GM12878 (cell line): ENCODE measurements around the gene ASB3. TPM values are rescaled to one million over a fixed set of nuclear protein-coding genes. Genes with fewer than 3 reads are reported as not detected.

ENCODE experiments used
- ATAC-seq: fragments of 200-7000 bp; cut with Tn5 transposase; 3 replicates; pipeline ENCODE4 v1.9.1; 2020; ENCODE audit warnings: mild to moderate bottlenecking, moderate library complexity
- BruUV-seq: library from RNA; stranded (reverse); fragments of 400-500 nt; replicated peaks from 2 replicates; lab custom pipeline; 2021; lab: Mats Ljungman, UMichigan
- CTCF ChIA-PET: fragments of 300-600 bp; sonication (Branson Sonifier 250); formaldehyde crosslinking; extraction: SDS; loops from one replicate; lab custom pipeline; 2021; ENCODE audit warnings: inconsistent platforms; lab: Yijun Ruan, JAX
- POLR2A ChIA-PET: fragments of 350-600 bp; formaldehyde crosslinking; extraction: SDS; loops from one replicate; lab custom pipeline; 2021; ENCODE audit warnings: inconsistent platforms; lab: Charles Lee
- RAD21 ChIA-PET: fragments of 300-600 bp; sonication (Branson Sonifier 250); formaldehyde crosslinking; loops from one replicate; lab custom pipeline; 2023; ENCODE audit warnings: antibody characterized with exemption; ENCODE audit not compliant: unreplicated experiment; lab: Charles Lee
- SMC1A ChIA-PET: fragments of 300-600 bp; sonication (Branson Sonifier 250); formaldehyde crosslinking; loops from one replicate; lab custom pipeline; 2023; ENCODE audit not compliant: unreplicated experiment, uncharacterized antibody; lab: Charles Lee
- DNase-seq: peaks from one replicate; pipeline ENCODE4 v3.0.0-alpha.2; 2011; ENCODE audit warnings: low read depth, low spot score
- FAIRE-seq: peaks from 3 replicates; lab custom pipeline; 2011; peaks lifted over from hg19 to GRCh38; lab: Jason Lieb, UNC
- H2AFZ ChIP-seq: 2 replicates; pipeline ENCODE4 v1.6.0; 2011; ENCODE audit warnings: low read depth, low read length, control low read depth; ENCODE audit not compliant: control insufficient read depth
- H3K27ac ChIP-seq: 2 replicates; pipeline ENCODE4 v1.5.1; 2011; ENCODE audit warnings: control low read depth; ENCODE audit not compliant: control insufficient read depth, insufficient read depth
- H3K27me3 ChIP-seq, 2 experiments: replicated peaks in 1 of 2; 2 replicates each; pipeline versions ENCODE4 v1.6.0 to v1.6.1; 2011; ENCODE audit warnings: low read length in 1 of 2; ENCODE audit not compliant: control insufficient read depth in 2 of 2, insufficient read depth in 2 of 2
- H3K36me3 ChIP-seq, 2 experiments: 2 replicates each; pipeline ENCODE4 v1.5.1; 2011; ENCODE audit warnings: low read length in 1 of 2; ENCODE audit not compliant: control insufficient read depth in 2 of 2, insufficient read depth in 2 of 2
- H3K4me1 ChIP-seq: 2 replicates; pipeline ENCODE4 v1.6.1; 2011; ENCODE audit warnings: mild to moderate bottlenecking, low read length, moderate library complexity, mixed read lengths; ENCODE audit not compliant: control insufficient read depth, insufficient read depth
- H3K4me2 ChIP-seq: 2 replicates; pipeline ENCODE4 v1.6.0; 2011; ENCODE audit warnings: control low read depth; ENCODE audit not compliant: control insufficient read depth, insufficient read depth
- H3K4me3 ChIP-seq: fragments of 200-600 bp; sonication (generic); 2 replicates; pipeline ENCODE4 v1.5.1; 2016
- H3K79me2 ChIP-seq: 2 replicates; pipeline ENCODE4 v1.6.0; 2011; ENCODE audit warnings: low read length; ENCODE audit not compliant: control insufficient read depth, insufficient read depth
- H3K9ac ChIP-seq: 2 replicates; pipeline ENCODE4 v1.8.0; 2011; ENCODE audit warnings: low read length, control low read depth, mixed read lengths; ENCODE audit not compliant: control insufficient read depth, insufficient read depth
- H3K9me3 ChIP-seq: replicated peaks from 3 replicates; pipeline ENCODE4 v1.5.1; 2011; ENCODE audit warnings: mild to moderate bottlenecking, low read length; ENCODE audit not compliant: control insufficient read depth, insufficient read depth
- H4K20me1 ChIP-seq: 2 replicates; pipeline ENCODE4 v1.6.0; 2011; ENCODE audit not compliant: control insufficient read depth, insufficient read depth
- BRCA1 ChIP-seq: IDR thresholded peaks from 2 replicates; pipeline ENCODE4 v1.6.1; 2011; ENCODE audit warnings: low read depth, low read length, improper control_type of control experiment
- CBFB ChIP-seq: IDR thresholded peaks from 2 replicates; pipeline ENCODE4 v1.6.1; 2016; ENCODE audit warnings: antibody characterized with exemption, low read depth
- CEBPB ChIP-seq, 2 experiments: fragments of 150-350 bp in 1 of 2; IDR thresholded peaks; 2 replicates each; pipeline ENCODE4 v1.6.1; 2012 to 2014; ENCODE audit warnings: low read depth in 2 of 2, low read length in 2 of 2, borderline replicate concordance in 1 of 2, inconsistent platforms in 1 of 2
- CREM ChIP-seq: IDR thresholded peaks from 2 replicates; pipeline ENCODE4 v1.6.1; 2014; ENCODE audit warnings: antibody characterized with exemption, low read depth
- E4F1 ChIP-seq: fragments of 450-650 bp; IDR thresholded peaks from 2 replicates; pipeline ENCODE4 v1.6.1; 2018; ENCODE audit warnings: borderline replicate concordance, mild to moderate bottlenecking; ENCODE audit not compliant: partially characterized antibody
- ELK1 ChIP-seq: IDR thresholded peaks from 2 replicates; pipeline ENCODE4 v1.6.1; 2012; ENCODE audit warnings: low read depth, low read length, improper control_type of control experiment
- ESRRA ChIP-seq: IDR thresholded peaks from 2 replicates; pipeline ENCODE4 v1.6.1; 2012; ENCODE audit warnings: mild to moderate bottlenecking, low read length, improper control_type of control experiment
- IKZF1 ChIP-seq: fragments of 450-650 bp; conservative IDR thresholded peaks from 2 replicates; pipeline ENCODE4 v1.6.1; 2017; ENCODE audit warnings: antibody characterized with exemption, mild to moderate bottlenecking
- PRDM15 ChIP-seq: fragments of 450-650 bp; formaldehyde crosslinking; IDR thresholded peaks from 2 replicates; pipeline ENCODE4 v1.4.0; 2020; ENCODE audit warnings: mild to moderate bottlenecking, moderate library complexity
- SIN3A ChIP-seq: IDR thresholded peaks from 2 replicates; pipeline ENCODE4 v1.6.1; 2012; ENCODE audit warnings: low read depth, low read length, improper control_type of control experiment
- SMAD5 ChIP-seq: IDR thresholded peaks from 2 replicates; pipeline ENCODE4 v1.6.1; 2016; ENCODE audit warnings: antibody characterized with exemption, low read depth
- SMARCA5 ChIP-seq: fragments of 450-650 bp; IDR thresholded peaks from 2 replicates; pipeline ENCODE4 v1.6.1; 2017; ENCODE audit warnings: mild to moderate bottlenecking
- SP1 ChIP-seq: IDR thresholded peaks from one replicate; pipeline ENCODE4 v1.6.1; 2011; ENCODE audit warnings: low read depth, low read length
- ZNF384 ChIP-seq: IDR thresholded peaks from 2 replicates; pipeline ENCODE4 v1.6.1; 2012; ENCODE audit warnings: low read depth, mild to moderate bottlenecking, low read length, improper control_type of control experiment, borderline replicate concordance
- WGBS: methylation state at CpG from one replicate; pipeline ENCODE4 v1.1.6; 2016; ENCODE audit warnings: low lambda C conversion rate; ENCODE audit not compliant: insufficient replicate concordance, insufficient coverage; ENCODE audit errors: missing lambda C conversion rate; 5-methylcytosine and 5-hydroxymethylcytosine counted together
- in situ Hi-C: fragments of 300-500 bp; cut with MboI; formaldehyde crosslinking; loops from 9 replicates; pipeline ENCODE4 v1.14.3; 2018; ENCODE audit warnings: mixed read lengths
- intact Hi-C: fragments of 100-400 bp; cut with micrococcal nuclease; formaldehyde crosslinking; loops from one replicate; pipeline ENCODE4 v1.14.2; 2022; ENCODE audit not compliant: unreplicated experiment
- polyA plus RNA-seq, 11 experiments: library from polyadenylated mRNA; depleted of rRNA in 4 of 11; unstranded in 6 of 11; stranded (reverse) in 5 of 11; fragments of >200 nt; fragmentation: Nextera tagmentation in 4 of 11; fragmentation: Illumina TruSeq in 1 of 11; extraction: Ambion mirVana in 4 of 11; extraction: Trizol in 1 of 11; gene quantifications; 1 replicate in 1 of 11; 2 replicates in 10 of 11; pipeline versions ENCODE4 v1.2.1 to v1.2.3, GENCODE V29; 2011 to 2016; ENCODE audit warnings: inconsistent platforms in 2 of 11, missing spikeins in 2 of 11, low read depth in 1 of 11
- total RNA-seq, 4 experiments: library from RNA; depleted of rRNA in 3 of 4; stranded (reverse); fragments of >200 nt in 3 of 4; fragmentation: Illumina TruSeq in 1 of 4; extraction: Trizol in 1 of 4; gene quantifications; 2 replicates each; pipeline versions ENCODE4 v1.2.1 to v1.2.3, GENCODE V29; 2013 to 2021

Gene ASB3
- total and polyA plus RNA-seq, 10 of the 15 experiments (the other 5 are each of a cell fraction or from before 2014, with no cell fraction given), result 16.4 to 30.9 (median 22.6) TPM

GRCh38 chr2:53820711-53821110 lies 34.0 kb upstream of the ASB3 start:
- Histone ChIP-seq H4K20me1 (no peaks in the 10 kb centered on the region), H3K36me3 (peaks cover 0 to 3% of the 10 kb centered on the region in 2 experiments; a peak in 3 of 4 replicates), H3K27me3 (no peaks in the 10 kb centered on the region), H2AFZ (no peak overlapping the region), H3K9ac (no peak overlapping the region), H3K9me3 (no peaks in the 10 kb centered on the region), H3K4me3 (no peak overlapping the region), H3K27ac (no peak overlapping the region)
- ATAC-seq, result no peak
- CTCF ChIA-PET, result no interaction called here
- WGBS, result 97% methylated on average over 4 of the region's 4 CpGs
- no TSS peak for BruUV-seq
- POLR2A ChIA-PET, result no interaction called here
- no peak for FAIRE-seq
- in situ Hi-C loops (no loop called here), intact Hi-C loops (no loop called here)
- DNase-seq, result no peak
- SMC1A ChIA-PET, result interaction anchor here (0.9 kb wide), 1 partner anchor 53 kb away, joined by 3 read pairs; the partner anchor contains the start of gene CHAC2
- RAD21 ChIA-PET, result no interaction called here
- TF ChIP-seq SP1 (no peak), SIN3A (no peak), PRDM15 (CRISPR knock-in tag) (no peak), ELK1 (no peak), CEBPB (IDR thresholded peaks at IDR 0.05; ENCODE audit: borderline replicate concordance in 1 of 2, low read depth in 2 of 2, low read length in 2 of 2) (no peak), SMARCA5 (no peak), IKZF1 (no peak), CREM (no peak), E4F1 (no peak), SMAD5 (no peak), CBFB (no peak), ESRRA (no peak), BRCA1 (no peak), ZNF384 (no peak)
- TF ChIP-seq, all 136 proteins: peak for 0
- Histone ChIP-seq H3K4me2 (no peak overlapping the region), H3K4me1 (no peaks in the 10 kb centered on the region), H3K79me2 (no peaks in the 10 kb centered on the region)
